ENCODE measurements around the gene STMP1.

GRCh38 chr7:135644729-135645128, 17.6 kb upstream of the STMP1 start:
- TF ChIP-seq CTCF (IDR thresholded peaks at IDR 0.05) (no peak), MAX (CRISPR knock-in tag; IDR thresholded peaks at IDR 0.05) (no peak), FOXP1 (CRISPR knock-in tag; IDR thresholded peaks at IDR 0.05; ENCODE audit: borderline replicate concordance) (no peak), USF1 (CRISPR knock-in tag; IDR thresholded peaks at IDR 0.05) (no peak), CREB1 (CRISPR knock-in tag; IDR thresholded peaks at IDR 0.05) (no peak), ZNF232 (CRISPR knock-in tag; IDR thresholded peaks at IDR 0.05) (no peak), ZNF263 (CRISPR knock-in tag; IDR thresholded peaks at IDR 0.05; ENCODE audit: low read depth) (no peak)
- TF ChIP-seq, protein P1, sequence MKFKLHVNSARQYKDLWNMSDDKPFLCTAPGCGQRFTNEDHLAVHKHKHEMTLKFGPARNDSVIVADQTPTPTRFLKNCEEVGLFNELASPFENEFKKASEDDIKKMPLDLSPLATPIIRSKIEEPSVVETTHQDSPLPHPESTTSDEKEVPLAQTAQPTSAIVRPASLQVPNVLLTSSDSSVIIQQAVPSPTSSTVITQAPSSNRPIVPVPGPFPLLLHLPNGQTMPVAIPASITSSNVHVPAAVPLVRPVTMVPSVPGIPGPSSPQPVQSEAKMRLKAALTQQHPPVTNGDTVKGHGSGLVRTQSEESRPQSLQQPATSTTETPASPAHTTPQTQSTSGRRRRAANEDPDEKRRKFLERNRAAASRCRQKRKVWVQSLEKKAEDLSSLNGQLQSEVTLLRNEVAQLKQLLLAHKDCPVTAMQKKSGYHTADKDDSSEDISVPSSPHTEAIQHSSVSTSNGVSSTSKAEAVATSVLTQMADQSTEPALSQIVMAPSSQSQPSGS (CRISPR knock-in tag; IDR thresholded peaks at IDR 0.05; ENCODE audit: borderline replicate concordance, low read depth): no peak

All from WTC11 (cell line).